Astrocyte of the cerebellum (primary cell): ENCODE measurements around the gene ERMARD.

Experiments
- DNase-seq: peaks from one replicate; pipeline ENCODE4 v3.0.0-alpha.2; 2011; ENCODE audit warnings: low read depth
- H3K4me3 ChIP-seq: 2 replicates; pipeline ENCODE4 v1.5.1; 2011; ENCODE audit warnings: mild to moderate bottlenecking, low read depth, low read length, moderate library complexity
- in situ Hi-C: cut with HindIII; loops from 2 replicates; pipeline ENCODE4 v1.10.0; 2017; ENCODE audit warnings: low sequenced_read_pairs
- TF ChIP-seq, protein P1 (sequence below): IDR thresholded peaks from 2 replicates; pipeline ENCODE4 v1.5.1; 2012; ENCODE audit warnings: low read length, low read depth, moderate library complexity, mild to moderate bottlenecking; ENCODE audit errors: missing control alignments

Gene ERMARD

DNA sequence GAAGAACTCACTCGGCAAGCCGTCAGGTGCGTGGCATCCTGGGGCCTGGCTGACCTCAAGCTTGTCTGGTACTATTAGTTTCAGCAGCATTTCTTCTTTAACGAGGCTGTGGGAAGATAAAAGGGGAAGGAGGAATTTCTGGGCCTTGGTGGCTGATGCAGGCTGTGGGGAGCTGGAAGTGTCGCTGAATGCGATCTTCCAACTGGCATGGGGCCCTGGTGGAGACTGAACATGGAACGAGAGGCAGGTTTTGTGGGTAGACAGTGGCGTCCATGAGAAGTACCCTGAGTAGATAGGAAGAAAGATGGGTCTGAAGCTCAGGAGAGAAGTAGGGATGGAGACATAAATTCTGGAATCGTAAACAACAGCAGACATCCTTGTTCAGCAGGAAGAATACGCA, 23.9 kb downstream of the ERMARD start:
- no peak for DNase-seq
- no peak overlapping the region for H3K4me3 ChIP-seq
- TF ChIP-seq, protein P1, sequence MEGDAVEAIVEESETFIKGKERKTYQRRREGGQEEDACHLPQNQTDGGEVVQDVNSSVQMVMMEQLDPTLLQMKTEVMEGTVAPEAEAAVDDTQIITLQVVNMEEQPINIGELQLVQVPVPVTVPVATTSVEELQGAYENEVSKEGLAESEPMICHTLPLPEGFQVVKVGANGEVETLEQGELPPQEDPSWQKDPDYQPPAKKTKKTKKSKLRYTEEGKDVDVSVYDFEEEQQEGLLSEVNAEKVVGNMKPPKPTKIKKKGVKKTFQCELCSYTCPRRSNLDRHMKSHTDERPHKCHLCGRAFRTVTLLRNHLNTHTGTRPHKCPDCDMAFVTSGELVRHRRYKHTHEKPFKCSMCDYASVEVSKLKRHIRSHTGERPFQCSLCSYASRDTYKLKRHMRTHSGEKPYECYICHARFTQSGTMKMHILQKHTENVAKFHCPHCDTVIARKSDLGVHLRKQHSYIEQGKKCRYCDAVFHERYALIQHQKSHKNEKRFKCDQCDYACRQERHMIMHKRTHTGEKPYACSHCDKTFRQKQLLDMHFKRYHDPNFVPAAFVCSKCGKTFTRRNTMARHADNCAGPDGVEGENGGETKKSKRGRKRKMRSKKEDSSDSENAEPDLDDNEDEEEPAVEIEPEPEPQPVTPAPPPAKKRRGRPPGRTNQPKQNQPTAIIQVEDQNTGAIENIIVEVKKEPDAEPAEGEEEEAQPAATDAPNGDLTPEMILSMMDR: no peak
- in situ Hi-C loops: no loop called here

DNA sequence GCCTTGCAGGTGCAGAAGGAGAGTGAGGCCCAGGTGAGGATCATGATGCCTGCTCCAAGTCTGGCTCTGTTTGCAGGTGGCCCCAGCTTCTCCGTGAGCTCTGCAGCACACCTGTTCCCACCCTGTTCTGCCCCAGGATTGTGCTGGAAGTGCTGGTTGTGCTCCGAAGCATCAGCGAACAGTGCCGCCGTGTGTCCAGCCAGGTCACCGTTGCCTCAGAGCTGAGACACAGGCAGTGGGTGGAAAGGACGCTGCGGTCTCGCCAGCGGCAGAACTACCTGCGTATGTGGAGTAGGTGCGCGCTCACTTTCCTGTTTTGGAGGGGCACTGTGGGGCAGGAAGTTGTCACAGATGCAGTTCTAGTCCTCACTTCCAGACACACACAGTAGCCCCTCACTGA, 25.0 kb downstream of the ERMARD start:
- TF ChIP-seq, protein P1: no peak
- H3K4me3 ChIP-seq: no peak overlapping the region
- no peak for DNase-seq
- in situ Hi-C loops: no loop called here

DNA sequence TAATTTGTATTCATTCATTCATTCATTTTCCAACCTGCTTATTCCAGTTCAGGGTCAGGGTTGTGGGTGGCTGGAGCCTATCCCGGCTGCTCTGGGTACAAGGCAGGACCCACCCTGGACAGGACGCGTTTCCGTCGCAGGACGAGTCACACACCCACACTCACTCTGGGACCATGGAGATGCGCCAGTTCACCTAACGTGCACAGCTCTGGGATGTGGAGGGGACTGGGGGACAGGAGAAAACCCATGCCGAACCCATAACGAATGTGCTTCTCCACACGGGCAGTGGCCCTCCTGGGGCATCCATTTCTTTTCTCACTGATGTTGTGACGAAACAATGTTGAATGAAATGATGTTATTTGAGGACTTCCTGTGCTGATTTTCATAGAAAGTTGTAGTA, 26.5 kb downstream of the ERMARD start:
- H3K4me3 ChIP-seq: no peak overlapping the region
- in situ Hi-C loops: no loop called here
- DNase-seq: no peak
- TF ChIP-seq, protein P1: no peak

DNA sequence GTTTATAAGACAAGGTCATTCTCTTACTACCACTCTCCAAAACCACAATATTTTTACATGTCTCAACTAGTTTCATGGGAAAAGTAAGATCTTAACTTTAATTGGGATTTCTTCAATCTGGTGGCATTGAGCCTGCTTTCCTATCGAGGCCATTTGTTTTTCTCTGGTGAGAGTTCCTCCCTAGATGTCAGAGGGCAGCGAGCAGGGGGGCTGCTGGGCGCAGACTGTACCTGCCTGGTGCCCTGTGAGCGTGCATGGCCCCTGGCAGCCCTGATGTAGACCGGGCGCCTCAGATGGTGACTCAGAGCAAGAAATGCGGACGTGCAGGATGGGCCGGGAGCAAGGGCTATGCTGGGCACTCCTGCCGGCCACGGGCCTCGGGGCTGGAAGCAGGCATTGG, 27.2 kb downstream of the ERMARD start:
- in situ Hi-C loops: no loop called here
- no peak for DNase-seq
- no peak overlapping the region for H3K4me3 ChIP-seq
- TF ChIP-seq, protein P1: no peak

DNA sequence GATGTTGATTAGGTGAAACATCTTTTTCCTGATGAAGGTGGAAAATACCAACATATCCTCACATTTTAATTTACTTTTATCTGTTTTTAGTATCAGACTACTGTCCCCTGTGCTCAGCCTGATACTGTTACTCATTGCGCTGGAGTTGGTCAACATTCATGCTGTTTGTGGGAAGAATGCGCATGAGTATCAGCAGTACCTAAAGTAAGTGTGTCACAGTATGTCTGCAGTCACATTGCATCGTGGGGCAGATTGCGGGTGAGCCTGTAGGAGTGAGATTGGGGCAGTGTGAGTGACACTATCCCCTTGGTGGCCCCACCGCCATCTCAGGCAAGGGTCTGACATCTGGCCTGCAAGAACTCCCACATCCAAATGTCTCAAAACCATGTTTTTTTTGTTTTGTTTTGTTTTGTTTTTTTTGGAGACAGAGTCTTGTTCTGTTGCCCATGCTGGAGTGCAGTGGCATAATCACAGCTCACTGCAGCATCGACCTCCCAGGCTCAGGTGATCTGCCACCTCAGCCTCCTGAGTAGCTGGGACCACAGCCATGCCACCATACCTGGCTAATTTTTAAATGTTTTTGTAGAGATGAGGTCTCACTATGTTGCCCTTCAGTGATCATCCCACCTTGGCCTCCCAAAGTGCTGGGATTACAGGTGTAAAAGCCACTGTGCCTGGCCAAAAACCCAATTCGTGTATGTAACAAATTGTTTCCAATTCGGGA, 27.8 kb downstream of the ERMARD start:
- no peak overlapping the region for H3K4me3 ChIP-seq
- TF ChIP-seq, protein P1: no peak
- in situ Hi-C loops: no loop called here
- DNase-seq: no peak

GRCh38 chr6:169779896-169780295, 28.5 kb downstream of the ERMARD start:
- TF ChIP-seq, protein P1: no peak
- in situ Hi-C loops: no loop called here
- no peak for DNase-seq
- no peak overlapping the region for H3K4me3 ChIP-seq
